HG02610 (cell line): ENCODE data around the gene PTPN1.
"Not testable (repeated sequence)": the region's sequence is repeated elsewhere in the genome, so short reads cannot be mapped to it uniquely, and the experiment has no call there.

ENCODE experiments used
- ATAC-seq: cut with Tn5 transposase; IDR thresholded peaks from one replicate; pipeline ENCODE4 v1.9.1; 2021; ENCODE audit warnings: mild to moderate bottlenecking, moderate library complexity; ENCODE audit not compliant: unreplicated experiment

The PTPN1 gene

GRCh38 chr20:50552979-50553378 is 42.8 kb downstream of the PTPN1 start:
- no peak for ATAC-seq

GRCh38 chr20:50554694-50555579 is 44.8 kb downstream of the PTPN1 start:
- ATAC-seq, result no peak

DNA sequence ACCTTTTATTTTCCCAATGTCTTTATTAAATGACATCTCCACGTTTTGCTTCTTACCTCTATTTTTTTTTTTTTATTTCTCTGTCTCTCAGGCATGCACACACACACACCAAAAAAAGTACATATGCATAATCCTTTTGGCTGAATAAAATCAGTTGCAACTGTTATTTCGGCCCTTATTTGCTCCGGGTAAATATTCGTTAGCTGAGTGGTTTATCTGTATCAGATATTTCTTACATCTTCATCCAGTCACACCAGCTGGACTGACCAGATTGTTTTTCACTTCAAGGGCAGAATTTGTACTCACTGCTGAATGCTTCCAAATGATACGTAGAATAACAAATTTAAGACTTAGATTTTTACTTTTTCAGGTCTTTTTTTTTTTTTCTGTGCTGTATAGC is 45.5 kb downstream of the PTPN1 start:
- no peak for ATAC-seq

DNA sequence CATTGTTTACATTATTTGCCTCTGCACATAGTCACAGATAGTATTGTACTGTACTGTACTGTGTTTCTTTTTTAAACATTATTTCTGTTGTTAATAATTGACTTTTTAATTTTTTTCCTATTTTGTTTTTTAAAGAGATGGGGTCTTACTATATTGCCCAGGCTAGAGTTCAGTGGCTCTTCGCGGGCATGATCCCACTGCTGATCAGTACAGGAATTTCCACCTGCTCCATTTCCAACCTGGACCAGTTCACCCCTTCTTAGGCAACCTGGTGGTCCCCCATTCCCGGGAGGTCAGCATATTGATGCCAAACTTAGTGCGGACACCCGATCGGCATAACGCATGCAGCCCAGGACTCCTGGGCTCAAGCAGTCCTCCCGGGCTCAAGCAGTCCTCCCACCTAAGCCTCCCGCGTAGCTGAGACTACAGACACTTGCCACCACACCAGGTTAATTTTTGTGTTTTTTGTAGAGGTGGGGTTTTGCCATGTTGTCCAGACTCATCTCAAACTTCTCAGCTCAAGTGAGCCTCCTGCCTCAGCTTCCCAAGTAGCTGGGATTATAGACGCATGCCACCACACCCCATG is 47.5 kb downstream of the PTPN1 start:
- no peak for ATAC-seq

GRCh38 chr20:50558483-50558925 is 48.3 kb downstream of the PTPN1 start:
- no peak for ATAC-seq

GRCh38 chr20:50559149-50559548 is 49.0 kb downstream of the PTPN1 start:
- ATAC-seq, result no peak

DNA sequence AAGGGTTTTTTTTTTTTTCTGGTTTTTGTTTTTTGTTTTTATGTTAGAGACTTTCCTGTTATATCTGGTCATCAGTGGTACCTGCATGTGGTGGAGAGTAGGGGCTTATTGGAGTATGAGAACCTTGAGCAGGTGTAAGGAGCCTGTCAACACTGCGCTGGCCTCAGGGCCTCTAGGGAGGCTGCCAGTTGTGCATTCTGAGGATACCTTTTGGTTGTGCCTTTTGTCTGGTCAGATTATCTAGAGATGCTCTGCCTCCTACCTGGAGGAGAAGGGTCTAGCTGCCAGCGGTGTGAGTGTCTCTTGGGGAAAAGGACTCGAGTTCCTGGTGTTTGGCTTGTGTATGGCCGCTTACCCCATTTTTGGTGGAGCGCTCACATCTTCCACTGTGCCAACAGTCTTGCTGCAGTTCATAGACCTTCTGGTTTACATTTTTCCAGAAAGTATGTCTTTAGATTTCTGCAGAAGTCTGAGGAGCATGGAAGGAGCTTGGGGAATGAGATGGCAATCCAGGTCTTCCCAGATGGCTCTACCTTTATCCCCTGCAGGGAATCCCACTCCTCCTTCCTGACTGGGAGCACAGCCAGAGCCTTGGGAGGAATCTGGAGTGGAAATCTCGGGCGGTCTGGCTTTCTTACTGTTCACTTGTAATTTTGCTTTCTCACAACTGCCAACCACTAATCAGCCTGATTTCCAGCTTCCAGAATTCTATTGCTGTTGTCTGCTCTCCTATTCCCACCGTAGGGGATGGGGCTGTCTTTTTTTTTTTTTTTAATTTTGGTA is 49.9 kb downstream of the PTPN1 start:
- ATAC-seq, result no peak

DNA sequence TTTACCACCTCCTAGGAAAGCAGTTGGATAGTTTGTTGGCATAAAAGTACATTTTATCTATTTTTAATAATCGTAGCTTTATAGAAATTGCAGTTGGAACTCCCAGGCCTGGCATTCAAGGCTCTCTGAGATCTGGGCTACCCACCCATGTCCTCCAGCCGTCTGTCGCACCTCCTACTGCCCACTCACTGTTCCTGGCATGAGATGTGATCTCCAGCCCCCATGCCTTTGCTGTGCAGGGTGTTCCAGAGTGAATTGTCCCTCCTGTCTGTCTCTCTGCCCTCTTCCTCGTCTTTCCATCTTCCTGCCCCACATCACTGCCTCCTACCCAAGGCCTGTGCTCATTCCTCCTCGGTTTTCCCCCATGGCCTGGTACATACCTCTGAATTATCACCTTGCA is 50.7 kb downstream of the PTPN1 start:
- no peak for ATAC-seq

GRCh38 chr20:50561379-50562078 is 51.3 kb downstream of the PTPN1 start:
- ATAC-seq, result no peak

DNA sequence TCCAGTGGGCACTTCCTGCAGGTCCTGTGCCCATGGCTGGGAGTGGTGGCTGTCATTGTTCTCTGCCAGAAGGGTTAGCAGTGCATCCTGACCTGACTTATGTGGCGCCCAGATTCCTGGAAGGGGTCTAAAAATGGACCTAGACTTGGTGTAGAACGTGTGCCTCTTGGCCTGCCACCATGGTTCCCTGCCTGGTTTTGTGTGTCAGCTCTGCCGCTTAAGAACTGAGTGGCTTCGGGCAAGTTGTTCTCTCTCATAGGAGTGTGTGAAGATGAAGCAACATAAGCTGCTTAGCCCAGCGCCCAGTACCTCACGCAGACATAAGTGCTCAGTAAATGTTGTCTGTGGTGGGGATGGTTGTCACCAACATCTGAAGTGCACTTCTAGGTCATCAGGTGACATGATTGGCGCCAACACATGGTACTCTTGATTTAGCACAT is 52.1 kb downstream of the PTPN1 start:
- no peak for ATAC-seq

DNA sequence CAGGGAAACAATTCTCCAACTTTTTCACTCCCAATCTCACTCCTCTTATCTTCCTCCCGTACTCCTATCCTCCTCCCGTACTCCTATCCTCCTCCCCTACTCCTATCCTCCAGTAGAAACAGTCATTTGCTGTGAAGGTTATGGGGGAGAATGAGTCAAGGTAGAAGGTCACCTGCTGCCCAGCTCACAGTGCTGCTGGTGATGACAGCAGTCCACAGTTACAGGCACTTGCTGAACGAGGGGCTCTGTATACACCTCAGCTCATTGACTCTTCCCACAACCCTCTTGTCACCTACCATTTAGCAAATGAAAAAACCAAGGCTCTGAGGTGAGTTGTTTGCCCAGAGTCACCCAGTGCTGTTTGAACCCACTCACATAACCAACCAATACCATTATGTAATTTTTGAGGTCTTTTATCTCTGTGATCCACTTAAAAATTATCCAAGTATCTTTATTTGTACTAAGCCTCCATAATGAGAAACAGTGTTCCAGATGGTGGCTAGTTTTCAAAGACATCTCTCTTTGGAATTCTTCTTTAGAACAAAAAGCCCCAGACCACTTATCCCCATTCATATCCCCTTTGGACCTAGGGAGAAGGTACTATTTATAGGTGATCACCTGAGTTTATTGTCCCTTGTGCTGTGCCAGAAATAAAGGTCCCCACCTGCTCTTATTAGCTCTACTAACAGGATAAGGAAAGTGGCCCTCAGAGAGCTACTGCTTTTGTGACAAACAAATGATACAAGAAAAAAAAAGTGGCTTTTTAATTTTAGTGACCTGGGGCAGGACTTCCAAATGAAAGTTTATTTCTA is 53.2 kb downstream of the PTPN1 start:
- ATAC-seq, result no peak

- ATAC-seq, result no peak
Observed at GRCh38 chr20:50565383-50565782, 55.2 kb downstream of the PTPN1 start.

- no peak for ATAC-seq
Observed at GRCh38 chr20:50565871-50566270, 55.7 kb downstream of the PTPN1 start.

DNA sequence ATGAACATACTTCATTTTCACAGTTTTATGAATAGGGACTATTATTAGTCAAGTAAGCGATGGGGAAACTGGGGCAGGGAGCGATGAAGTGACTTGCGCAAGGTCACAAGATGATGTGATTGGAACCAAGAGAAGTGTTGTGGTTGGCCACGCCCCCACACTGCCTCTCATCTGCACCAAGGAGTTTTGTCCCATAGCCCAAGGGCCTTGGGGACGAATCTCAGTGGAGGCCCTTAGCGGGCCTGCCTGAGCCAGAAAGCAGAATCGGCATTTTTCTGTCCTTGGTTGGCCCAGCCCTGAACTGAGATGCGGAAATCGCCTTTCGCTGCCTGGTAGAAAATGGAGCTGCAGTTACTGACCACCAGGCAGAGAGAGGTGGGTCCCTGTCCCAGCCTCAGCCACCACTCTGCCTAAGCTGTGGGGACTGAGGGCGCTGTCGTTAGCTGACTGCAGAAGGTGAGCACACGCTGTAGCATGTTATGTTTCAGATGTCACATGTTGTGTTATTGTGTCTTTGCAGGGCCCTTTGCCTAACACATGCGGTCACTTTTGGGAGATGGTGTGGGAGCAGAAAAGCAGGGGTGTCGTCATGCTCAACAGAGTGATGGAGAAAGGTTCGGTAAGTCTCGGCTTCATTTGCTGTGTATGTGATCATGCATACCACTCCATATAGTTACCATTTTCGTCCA is 57.8 kb downstream of the PTPN1 start:
- no peak for ATAC-seq

DNA sequence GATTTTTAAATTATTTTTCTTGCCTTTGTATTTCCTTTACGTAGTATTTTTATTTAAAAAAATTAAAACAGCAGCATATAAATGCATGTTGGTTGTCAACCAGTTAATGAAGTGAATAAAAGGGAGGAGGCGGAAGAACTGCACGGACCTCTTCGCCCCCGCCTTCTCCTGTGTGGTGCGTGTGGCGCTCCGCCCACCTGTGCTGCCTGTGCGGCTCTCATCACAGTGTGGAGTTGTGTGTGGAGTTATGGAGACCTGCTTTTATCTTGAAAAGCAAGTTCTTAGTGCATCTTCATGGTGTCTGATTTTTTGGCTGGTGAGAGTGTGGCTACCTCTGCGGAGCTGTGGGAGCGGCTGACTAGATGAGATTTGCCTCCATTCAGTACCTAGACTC is 58.4 kb downstream of the PTPN1 start:
- no peak for ATAC-seq

GRCh38 chr20:50569487-50569863 is 59.3 kb downstream of the PTPN1 start:
- not testable (repeated sequence) for ATAC-seq

GRCh38 chr20:50569864-50570836 is 60.0 kb downstream of the PTPN1 start:
- ATAC-seq, result peak; percentile 88

GRCh38 chr20:50571466-50571865 is 61.3 kb downstream of the PTPN1 start:
- ATAC-seq, result no peak
